ENCODE results near the gene MRPL39.

Gene MRPL39

GRCh38 chr21:25626757-25627156, 19.5 kb upstream of the MRPL39 start:
- TF ChIP-seq CTCF (IDR thresholded peaks at IDR 0.05): no peak

DNA sequence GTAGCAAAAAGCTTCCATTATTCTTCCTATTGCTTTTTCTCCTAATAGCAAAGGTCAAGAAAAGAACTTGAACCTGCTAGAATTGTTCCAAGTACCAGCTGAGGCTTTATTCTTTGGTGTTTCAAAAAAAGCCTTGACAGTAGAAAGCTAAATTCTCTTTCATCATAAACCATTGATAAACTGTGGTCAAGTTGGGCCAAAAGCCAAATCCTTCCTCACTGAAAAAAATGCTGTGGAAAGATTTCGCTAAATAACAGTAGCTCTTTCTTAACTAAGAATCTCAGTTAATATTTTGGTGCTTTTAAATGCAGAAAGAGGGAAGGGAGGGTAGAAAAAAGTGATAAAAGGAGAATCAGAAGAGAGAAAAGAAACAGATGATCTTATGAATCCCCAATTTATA, 17.8 kb upstream of the MRPL39 start:
- no peak for TF ChIP-seq CTCF (IDR thresholded peaks at IDR 0.05)

GRCh38 chr21:25624511-25624910, 17.2 kb upstream of the MRPL39 start:
- no peak for TF ChIP-seq CTCF (IDR thresholded peaks at IDR 0.05)

DNA sequence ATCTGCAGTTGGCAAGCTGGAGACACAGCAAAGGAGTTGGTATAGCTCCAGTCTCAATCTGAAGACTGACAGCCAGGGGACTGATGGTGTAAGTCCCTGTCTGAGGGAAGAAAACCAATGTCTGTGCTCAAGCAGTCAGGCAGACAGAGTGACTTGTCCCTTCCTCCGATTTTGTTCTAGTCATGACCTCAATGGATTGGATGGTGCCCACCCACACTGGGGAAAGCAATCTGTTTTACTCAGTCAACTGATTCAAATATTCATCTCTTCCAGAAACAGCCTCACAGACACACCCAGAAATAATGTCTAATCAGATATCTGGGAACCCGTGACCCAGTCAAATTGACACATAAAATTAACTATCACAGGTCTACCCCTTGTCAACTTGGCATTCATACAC, 11.9 kb upstream of the MRPL39 start:
- TF ChIP-seq CTCF (IDR thresholded peaks at IDR 0.05): no peak

- no peak for TF ChIP-seq CTCF (IDR thresholded peaks at IDR 0.05)
Observed at GRCh38 chr21:25615880-25616279, 8.6 kb upstream of the MRPL39 start.

- TF ChIP-seq CTCF (IDR thresholded peaks at IDR 0.05): no peak
Observed at GRCh38 chr21:25614441-25614840, 7.2 kb upstream of the MRPL39 start.

- peak; percentile 81 for TF ChIP-seq CTCF (IDR thresholded peaks at IDR 0.05)
Observed at GRCh38 chr21:25608044-25608737, 910 bp upstream of the MRPL39 start.

GRCh38 chr21:25589887-25590286, 17.4 kb downstream of the MRPL39 start:
- no peak for TF ChIP-seq CTCF (IDR thresholded peaks at IDR 0.05)
